ENCODE measurements around the gene ADGRE3. TPM values are rescaled to one million over a fixed set of nuclear protein-coding genes. Genes with fewer than 3 reads are reported as not detected.

ADGRE3 gene
- polyA plus RNA-seq = under 1 TPM in 1 of 3 donors, not detected in 2; 0.55 TPM

- H3K27ac ChIP-seq (ENCODE audit: low read depth, low read length) = no peak within 1 kb of the TSS
- 41 to 54% (median 41%) methylated on average over 6 of the region's 6 CpGs for WGBS, 3 donors
Observed at GRCh38 chr19:14674764-14675163, at the start of gene ADGRE3. Gene ADGRE3, minus strand, starts transcription at chr19:14674844. Its CDS starts 74 bp downstream, at chr19:14674770.

- no peak overlapping the region for H3K27ac ChIP-seq (ENCODE audit: low read depth, low read length)
- 86 to 92% (median 89%) methylated on average over 2 of the region's 2 CpGs for WGBS, 3 donors
Observed at GRCh38 chr19:14722127-14722526, 47.5 kb upstream of the ADGRE3 start.

- H3K27ac ChIP-seq (ENCODE audit: low read depth, low read length) = no peak overlapping the region
- WGBS, 3 donors = 97 to 98% (median 98%) methylated on average over 3 of the region's 3 CpGs
Observed at GRCh38 chr19:14719162-14719561, 44.5 kb upstream of the ADGRE3 start.

- 93 to 98% (median 97%) methylated on average over 18 of the region's 18 CpGs for WGBS, 3 donors
Observed at GRCh38 chr19:14718522-14719116, 44.0 kb upstream of the ADGRE3 start.

GRCh38 chr19:14715841-14716240 is 41.2 kb upstream of the ADGRE3 start:
- no peak overlapping the region for H3K27ac ChIP-seq (ENCODE audit: low read depth, low read length)
- 94 to 97% (median 97%) methylated on average over 4 of the region's 4 CpGs for WGBS, 3 donors

More at GRCh38 chr19:14718522-14719116, 44.0 kb upstream of the ADGRE3 start:
- H3K27ac ChIP-seq (ENCODE audit: low read depth, low read length) = no peak overlapping the region

- WGBS, 3 donors = 92 to 95% (median 94%) methylated on average over 6 of the region's 6 CpGs
- H3K27ac ChIP-seq (ENCODE audit: low read depth, low read length) = no peak overlapping the region
Observed at GRCh38 chr19:14704450-14704849, 29.8 kb upstream of the ADGRE3 start.

- 88 to 96% (median 95%) methylated on average over 6 of the region's 6 CpGs for WGBS, 3 donors
- H3K27ac ChIP-seq (ENCODE audit: low read depth, low read length) = no peak overlapping the region
Observed at GRCh38 chr19:14703833-14704232, 29.2 kb upstream of the ADGRE3 start.

GRCh38 chr19:14700711-14701375 is 26.2 kb upstream of the ADGRE3 start:
- WGBS, 3 donors = 94 to 95% (median 95%) methylated on average over 9 of the region's 9 CpGs
- H3K27ac ChIP-seq (ENCODE audit: low read depth, low read length) = no peak overlapping the region

GRCh38 chr19:14699641-14700040 is 25.0 kb upstream of the ADGRE3 start:
- WGBS, 3 donors = 83 to 92% (median 85%) methylated on average over 8 of the region's 8 CpGs
- H3K27ac ChIP-seq (ENCODE audit: low read depth, low read length) = no peak overlapping the region

GRCh38 chr19:14695471-14695870 is 20.8 kb upstream of the ADGRE3 start:
- 94 to 97% (median 96%) methylated on average over 5 of the region's 5 CpGs for WGBS, 3 donors
- no peak overlapping the region for H3K27ac ChIP-seq (ENCODE audit: low read depth, low read length)

GRCh38 chr19:14694641-14695266 is 20.1 kb upstream of the ADGRE3 start:
- no peak overlapping the region for H3K27ac ChIP-seq (ENCODE audit: low read depth, low read length)
- 84 to 91% (median 91%) methylated on average over 13 of the region's 13 CpGs for WGBS, 3 donors

- 0 to 1% (median 0%) methylated on average over 51 to 66 of the region's 66 CpGs for WGBS, 3 donors
- peak within 1 kb of the TSS; percentile 95 for H3K27ac ChIP-seq (ENCODE audit: low read depth, low read length)
Observed at GRCh38 chr19:14689598-14690503, 15.2 kb upstream of the ADGRE3 start, which contains the start of gene ZNF333. Gene ZNF333, plus strand, starts transcription at chr19:14690048. Its CDS starts 3,444 bp downstream, at chr19:14693492.

- 40 to 46% (median 42%) methylated on average over 3 of the region's 3 CpGs for WGBS, 3 donors
- no peak overlapping the region for H3K27ac ChIP-seq (ENCODE audit: low read depth, low read length)
Observed at GRCh38 chr19:14686411-14686810, 11.8 kb upstream of the ADGRE3 start.

GRCh38 chr19:14683439-14683838 is 8.8 kb upstream of the ADGRE3 start:
- H3K27ac ChIP-seq (ENCODE audit: low read depth, low read length) = no peak overlapping the region
- 24 to 35% (median 33%) methylated on average over 3 of the region's 3 CpGs for WGBS, 3 donors

GRCh38 chr19:14682084-14682483 is 7.4 kb upstream of the ADGRE3 start:
- no peak overlapping the region for H3K27ac ChIP-seq (ENCODE audit: low read depth, low read length)
- 69 to 91% (median 82%) methylated on average over 2 of the region's 2 CpGs for WGBS, 3 donors

- WGBS, 3 donors = 74 to 89% (median 83%) methylated on average over 9 of the region's 9 CpGs
- H3K27ac ChIP-seq (ENCODE audit: low read depth, low read length) = no peak overlapping the region
Observed at GRCh38 chr19:14678199-14678598, 3.6 kb upstream of the ADGRE3 start.

GRCh38 chr19:14677464-14677863 is 2.8 kb upstream of the ADGRE3 start:
- WGBS, 3 donors = 86 to 93% (median 92%) methylated on average over 6 of the region's 6 CpGs
- no peak overlapping the region for H3K27ac ChIP-seq (ENCODE audit: low read depth, low read length)

GRCh38 chr19:14676762-14677161 is 2.1 kb upstream of the ADGRE3 start:
- WGBS, 3 donors = 78 to 88% (median 88%) methylated on average over 10 of the region's 10 CpGs
- H3K27ac ChIP-seq (ENCODE audit: low read depth, low read length) = no peak overlapping the region

All from adipose tissue (tissue), 3 donors.